Fibroblast of pulmonary artery (primary cell): ENCODE data around the gene PNMT.

Experiments
- DNase-seq: peaks from one replicate; pipeline ENCODE4 v3.0.0-alpha.2; 2010; ENCODE audit warnings: low read depth
- H3K4me3 ChIP-seq: replicated peaks from 2 replicates; pipeline ENCODE4 v1.5.1; 2011; ENCODE audit warnings: low read depth, mild to moderate bottlenecking, control low read depth, low read length, moderate library complexity
- CTCF ChIP-seq: IDR thresholded peaks from 2 replicates; pipeline ENCODE4 v1.5.1; 2011; ENCODE audit warnings: mild to moderate bottlenecking, control low read depth, low read length, inconsistent platforms; ENCODE audit errors: missing control alignments

Gene PNMT

DNA sequence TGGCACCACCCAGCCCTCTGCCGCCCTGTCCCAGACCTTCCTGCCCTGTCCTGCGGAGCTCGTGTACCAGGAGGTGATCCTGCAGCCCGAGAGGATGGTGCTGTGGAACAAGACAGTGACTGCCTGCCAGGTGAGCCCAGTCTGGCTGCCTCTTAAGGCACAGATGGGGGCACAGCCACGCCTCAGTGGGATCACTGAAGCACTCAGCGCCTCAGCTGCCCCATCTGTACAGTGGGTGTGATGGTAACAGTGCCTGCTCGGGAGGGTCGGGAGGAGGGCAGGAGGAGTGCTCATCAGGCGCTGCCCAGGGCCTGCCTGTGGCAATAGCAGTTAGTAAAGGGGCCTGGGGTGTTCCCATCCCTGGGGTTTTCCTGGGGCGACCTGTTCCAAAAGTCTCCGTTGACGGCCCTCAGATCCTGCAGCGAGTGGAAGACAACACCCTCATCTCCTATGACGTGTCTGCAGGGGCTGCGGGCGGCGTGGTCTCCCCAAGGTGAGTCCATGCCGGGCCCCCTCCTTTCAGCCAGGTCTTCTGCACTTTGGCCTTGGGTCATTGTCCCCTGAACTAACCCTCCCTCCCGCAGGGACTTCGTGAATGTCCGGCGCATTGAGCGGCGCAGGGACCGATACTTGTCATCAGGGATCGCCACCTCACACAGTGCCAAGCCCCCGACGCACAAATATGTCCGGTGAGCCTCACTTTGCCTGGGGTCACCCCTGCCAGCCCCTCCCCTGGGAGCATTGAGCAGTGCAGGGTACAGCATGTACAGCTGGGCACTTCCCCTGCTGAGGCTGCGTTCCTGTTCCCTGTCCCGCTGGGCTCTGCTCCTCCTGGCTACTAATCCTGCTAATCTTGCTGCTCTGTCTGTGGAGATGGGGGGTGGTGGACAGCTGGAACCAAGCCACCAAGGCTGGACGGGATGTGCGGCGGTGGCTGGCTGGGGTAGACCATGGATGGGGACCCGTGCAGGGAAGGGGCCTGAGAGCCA is 7.6 kb upstream of the PNMT start:
- no peak for TF ChIP-seq CTCF
- DNase-seq = no peak
- H3K4me3 ChIP-seq = no peak overlapping the region

DNA sequence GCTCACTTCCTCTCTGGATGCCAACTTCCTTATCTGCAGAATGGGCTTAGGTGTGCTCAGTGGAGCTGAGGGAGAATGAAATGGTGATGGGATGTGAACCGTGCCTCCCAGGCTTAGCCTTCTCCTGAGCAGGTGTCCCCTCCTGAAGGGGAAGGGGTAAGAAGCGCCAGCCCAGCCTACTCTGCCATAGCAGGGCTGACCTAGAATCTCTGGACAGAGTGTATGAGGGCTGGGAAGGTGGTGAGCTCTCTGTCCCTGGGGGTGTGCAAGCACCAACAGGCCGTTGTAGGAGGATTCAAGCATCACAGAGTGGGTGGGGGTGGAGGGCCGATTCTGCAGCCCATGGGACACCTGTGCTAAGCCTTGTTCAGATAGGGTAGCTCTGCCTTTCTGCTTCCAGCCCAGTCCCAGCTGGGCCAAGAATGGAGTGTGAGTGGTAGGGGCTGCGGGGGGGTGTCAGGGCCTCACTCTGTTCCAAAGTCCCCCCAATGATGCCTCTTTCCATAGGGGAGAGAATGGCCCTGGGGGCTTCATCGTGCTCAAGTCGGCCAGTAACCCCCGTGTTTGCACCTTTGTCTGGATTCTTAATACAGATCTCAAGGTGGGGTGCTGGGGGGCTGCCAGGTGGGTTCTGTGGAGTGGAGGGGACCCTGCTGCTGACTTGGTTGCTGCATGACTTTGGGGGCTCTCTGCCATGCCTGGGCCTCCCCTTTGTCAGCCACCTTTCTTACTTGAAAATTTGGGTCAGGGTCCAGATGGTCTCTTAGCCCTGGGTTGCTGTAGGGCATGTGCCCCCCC is 6.3 kb upstream of the PNMT start:
- H3K4me3 ChIP-seq = no peak overlapping the region
- no peak for DNase-seq
- TF ChIP-seq CTCF = no peak

DNA sequence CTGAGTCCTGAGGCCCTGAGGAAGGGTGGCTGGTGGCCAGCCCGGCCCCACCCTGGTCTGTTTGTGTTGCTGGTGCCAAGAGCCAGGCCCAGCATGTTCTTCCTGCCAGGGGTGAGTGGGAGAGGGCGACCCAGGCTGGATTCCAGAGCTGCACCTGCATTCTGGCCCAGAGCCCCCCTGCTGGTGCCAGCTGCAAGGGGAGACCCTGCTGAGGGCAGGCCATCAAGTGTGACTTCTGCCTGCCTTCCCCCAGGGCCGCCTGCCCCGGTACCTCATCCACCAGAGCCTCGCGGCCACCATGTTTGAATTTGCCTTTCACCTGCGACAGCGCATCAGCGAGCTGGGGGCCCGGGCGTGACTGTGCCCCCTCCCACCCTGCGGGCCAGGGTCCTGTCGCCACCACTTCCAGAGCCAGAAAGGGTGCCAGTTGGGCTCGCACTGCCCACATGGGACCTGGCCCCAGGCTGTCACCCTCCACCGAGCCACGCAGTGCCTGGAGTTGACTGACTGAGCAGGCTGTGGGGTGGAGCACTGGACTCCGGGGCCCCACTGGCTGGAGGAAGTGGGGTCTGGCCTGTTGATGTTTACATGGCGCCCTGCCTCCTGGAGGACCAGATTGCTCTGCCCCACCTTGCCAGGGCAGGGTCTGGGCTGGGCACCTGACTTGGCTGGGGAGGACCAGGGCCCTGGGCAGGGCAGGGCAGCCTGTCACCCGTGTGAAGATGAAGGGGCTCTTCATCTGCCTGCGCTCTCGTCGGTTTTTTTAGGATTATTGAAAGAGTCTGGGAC is 5.5 kb upstream of the PNMT start:
- no peak overlapping the region for H3K4me3 ChIP-seq
- no peak for TF ChIP-seq CTCF
- DNase-seq = no peak

DNA sequence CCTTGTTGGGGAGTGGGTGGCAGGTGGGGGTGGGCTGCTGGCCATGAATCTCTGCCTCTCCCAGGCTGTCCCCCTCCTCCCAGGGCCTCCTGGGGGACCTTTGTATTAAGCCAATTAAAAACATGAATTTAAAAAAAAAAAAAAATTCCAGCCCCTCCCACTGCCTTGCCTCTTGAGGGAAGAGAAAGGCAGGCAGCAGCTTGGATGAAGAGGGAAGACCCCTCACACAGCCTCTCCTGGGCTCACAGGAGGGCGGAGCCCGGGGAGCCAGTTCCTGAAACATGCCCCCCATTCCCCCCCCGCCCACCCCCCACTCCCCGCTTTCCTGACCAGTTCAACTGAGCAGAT is 4.9 kb upstream of the PNMT start:
- no peak for TF ChIP-seq CTCF
- no peak for DNase-seq
- no peak overlapping the region for H3K4me3 ChIP-seq

- no peak overlapping the region for H3K4me3 ChIP-seq
- no peak for DNase-seq
- no peak for TF ChIP-seq CTCF
Observed at GRCh38 chr17:39663688-39664580, 4.3 kb upstream of the PNMT start.
